ENCODE measurements around the gene SNX10. TPM values are rescaled to one million over a fixed set of nuclear protein-coding genes. Genes with fewer than 3 reads are reported as not detected.
A peak's percentile ranks its signal among the peaks of the same experiment; 100 is the strongest.

Gene SNX10
- total and polyA plus RNA-seq, 12 donors, result 6.5 to 50.3 (median 27.8) TPM

GRCh38 chr7:26298472-26299058, 6.9 kb downstream of the SNX10 start:
- 81 to 90% (median 83%) methylated on average over 7 of the region's 7 CpGs for WGBS, 4 donors
- no peaks in the 10 kb centered on the region for H3K9me3 ChIP-seq (replicated peaks in 1 of 3)
- DNase-seq, result peak in 1 of 7 donors; percentile 15
- peak overlapping the region in 1 of 4 donors; percentile 5 for H3K4me3 ChIP-seq
- intact Hi-C loops (cut with DNase I), result no loop called here
- TF ChIP-seq POLR2A (IDR thresholded peaks at IDR 0.05), result no peak
- no peak for TF ChIP-seq CTCF (IDR thresholded peaks at IDR 0.05)
- no peak overlapping the region for H3K27ac ChIP-seq
- peaks cover 0 to 7% of the 10 kb centered on the region in 2 donors for H3K4me1 ChIP-seq (replicated peaks in 1 of 2)
- H3K36me3 ChIP-seq (replicated peaks in 1 of 2), result no peaks in the 10 kb centered on the region
- no peaks in the 10 kb centered on the region for H3K27me3 ChIP-seq

- peak overlapping the region; percentile 40 to 89 (median 71) for H3K27ac ChIP-seq
- H3K4me1 ChIP-seq (replicated peaks in 1 of 2), result peaks cover 24 to 31% of the 10 kb centered on the region in 2 donors
- H3K36me3 ChIP-seq (replicated peaks in 1 of 2), result no peaks in the 10 kb centered on the region
- intact Hi-C loops (cut with DNase I), result no loop called here
- no peaks in the 10 kb centered on the region for H3K9me3 ChIP-seq (replicated peaks in 1 of 3)
- H3K27me3 ChIP-seq, result no peaks in the 10 kb centered on the region
- DNase-seq, result peak; percentile 45 to 84 (median 72)
- TF ChIP-seq CTCF (IDR thresholded peaks at IDR 0.05) (no peak), POLR2A (IDR thresholded peaks at IDR 0.05) (no peak)
- no peak overlapping the region for H3K4me3 ChIP-seq
- 38 to 63% (median 47%) methylated on average over 6 to 9 of the region's 9 CpGs for WGBS, 4 donors
These were observed 13.6 kb downstream of the SNX10 start for GRCh38 chr7:26305090-26305868.

- Histone ChIP-seq H3K4me3 (no peak overlapping the region), H3K27me3 (no peaks in the 10 kb centered on the region), H3K27ac (peak overlapping the region; percentile 44 to 89 (median 71)), H3K4me1 (replicated peaks in 1 of 2) (peaks cover 24 to 31% of the 10 kb centered on the region in 2 donors), H3K9me3 (replicated peaks in 1 of 3) (no peaks in the 10 kb centered on the region), H3K36me3 (replicated peaks in 1 of 2) (no peaks in the 10 kb centered on the region)
- intact Hi-C loops (cut with DNase I), result no loop called here
- TF ChIP-seq CTCF (IDR thresholded peaks at IDR 0.05), result no peak
- no peak for TF ChIP-seq POLR2A (IDR thresholded peaks at IDR 0.05)
- WGBS, 4 donors, result 60 to 63% (median 62%) methylated on average over 16 of the region's 16 CpGs
- peak in 3 of 7 donors; percentile 43 to 74 (median 63) for DNase-seq
These were observed 14.4 kb downstream of the SNX10 start for GRCh38 chr7:26305869-26306665.

GRCh38 chr7:26306790-26307189, 15.1 kb downstream of the SNX10 start:
- H3K27me3 ChIP-seq, result no peaks in the 10 kb centered on the region
- TF ChIP-seq POLR2A (IDR thresholded peaks at IDR 0.05) (no peak), CTCF (IDR thresholded peaks at IDR 0.05) (no peak)
- H3K36me3 ChIP-seq (replicated peaks in 1 of 2), result no peaks in the 10 kb centered on the region
- H3K27ac ChIP-seq, result peak overlapping the region; percentile 44 to 89 (median 71)
- H3K4me1 ChIP-seq (replicated peaks in 1 of 2), result peaks cover 24 to 32% of the 10 kb centered on the region in 2 donors
- 52 to 76% (median 66%) methylated on average over 3 of the region's 3 CpGs for WGBS, 4 donors
- no peak overlapping the region for H3K4me3 ChIP-seq
- DNase-seq, result no peak
- intact Hi-C loops (cut with DNase I), result no loop called here
- H3K9me3 ChIP-seq (replicated peaks in 1 of 3), result no peaks in the 10 kb centered on the region

Data from adrenal gland (tissue), 12 donors.